Astrocyte (in vitro differentiated cells and primary cell): Measurements from ENCODE around the gene CARD11. TPM values are rescaled to one million over a fixed set of nuclear protein-coding genes. Genes with fewer than 3 reads are reported as not detected.

Source experiments
- DNase-seq: peaks from one replicate; pipeline ENCODE4 v3.0.0-alpha.2; 2010; ENCODE audit warnings: low read depth
- FAIRE-seq: peaks from 2 replicates; lab custom pipeline; 2011; peaks lifted over from hg19 to GRCh38; lab: Jason Lieb, UNC
- H2AFZ ChIP-seq: 2 replicates; pipeline ENCODE4 v1.6.0; 2012; ENCODE audit warnings: low read depth, low read length, inconsistent platforms
- H3K27ac ChIP-seq: 2 replicates; pipeline ENCODE4 v1.5.1; 2011; ENCODE audit warnings: low read depth, low read length, inconsistent platforms
- H3K27me3 ChIP-seq: 2 replicates; pipeline ENCODE4 v1.6.0; 2011; ENCODE audit warnings: low read length, inconsistent platforms; ENCODE audit not compliant: insufficient read depth
- H3K36me3 ChIP-seq: 2 replicates; pipeline ENCODE4 v1.5.1; 2011; ENCODE audit warnings: low read length, inconsistent platforms; ENCODE audit not compliant: insufficient read depth
- H3K4me1 ChIP-seq: 2 replicates; pipeline ENCODE4 v1.5.1; 2011; ENCODE audit warnings: low read length, inconsistent platforms; ENCODE audit not compliant: insufficient read depth
- H3K4me2 ChIP-seq: 2 replicates; pipeline ENCODE4 v1.6.0; 2012; ENCODE audit warnings: low read length, inconsistent platforms
- H3K4me3 ChIP-seq: 2 replicates; pipeline ENCODE4 v1.5.1; 2011; ENCODE audit warnings: low read depth, mild to moderate bottlenecking, low read length, inconsistent platforms; ENCODE audit not compliant: insufficient read depth
- H3K79me2 ChIP-seq: 2 replicates; pipeline ENCODE4 v1.6.0; 2012; ENCODE audit warnings: mild to moderate bottlenecking, low read length, inconsistent platforms; ENCODE audit not compliant: insufficient read depth
- H3K9ac ChIP-seq: 2 replicates; pipeline ENCODE4 v1.6.0; 2012; ENCODE audit warnings: mild to moderate bottlenecking, low read length, inconsistent platforms
- H3K9me3 ChIP-seq: 2 replicates; pipeline ENCODE4 v1.5.1; 2012; ENCODE audit warnings: low read depth, mild to moderate bottlenecking, low read length, inconsistent platforms; ENCODE audit not compliant: insufficient read depth
- H4K20me1 ChIP-seq: 2 replicates; pipeline ENCODE4 v1.6.0; 2012; ENCODE audit warnings: low read length, inconsistent platforms; ENCODE audit not compliant: insufficient read depth
- H3K27ac Mint-ChIP-seq: one replicate; pipeline ENCODE4 v1.8.0; 2021; ENCODE audit warnings: mild to moderate bottlenecking, mixed read lengths; ENCODE audit not compliant: unreplicated experiment
- H3K27me3 Mint-ChIP-seq: one replicate; pipeline ENCODE4 v1.8.0; 2021; ENCODE audit warnings: low read depth, mixed read lengths; ENCODE audit not compliant: unreplicated experiment
- H3K36me3 Mint-ChIP-seq: one replicate; pipeline ENCODE4 v1.8.0; 2021; ENCODE audit warnings: low read depth, mixed read lengths; ENCODE audit not compliant: unreplicated experiment
- H3K4me1 Mint-ChIP-seq: one replicate; pipeline ENCODE4 v1.8.0; 2021; ENCODE audit warnings: low read depth, mixed read lengths; ENCODE audit not compliant: unreplicated experiment
- H3K4me3 Mint-ChIP-seq: one replicate; pipeline ENCODE4 v1.8.0; 2021; ENCODE audit warnings: mild to moderate bottlenecking, moderate library complexity, mixed read lengths; ENCODE audit not compliant: unreplicated experiment
- H3K9me3 Mint-ChIP-seq: one replicate; pipeline ENCODE4 v1.8.0; 2021; ENCODE audit warnings: mild to moderate bottlenecking, mixed read lengths; ENCODE audit not compliant: unreplicated experiment
- CTCF ChIP-seq: IDR thresholded peaks from 2 replicates; pipeline ENCODE4 v1.5.1; 2011; ENCODE audit warnings: low read depth, mild to moderate bottlenecking, inconsistent platforms, low read length, moderate library complexity; ENCODE audit not compliant: insufficient read depth
- EZH2 ChIP-seq: IDR thresholded peaks from 2 replicates; pipeline ENCODE4 v1.6.1; 2012; ENCODE audit warnings: mild to moderate bottlenecking, low read length, inconsistent platforms; ENCODE audit not compliant: insufficient read depth
- total RNA-seq: library from RNA; stranded (reverse); gene quantifications from 2 replicates; pipeline ENCODE4 v1.2.1, GENCODE V29; 2021

CARD11 gene
- total RNA-seq, 1 donor from 2014 or later, result 9.5 TPM

DNA sequence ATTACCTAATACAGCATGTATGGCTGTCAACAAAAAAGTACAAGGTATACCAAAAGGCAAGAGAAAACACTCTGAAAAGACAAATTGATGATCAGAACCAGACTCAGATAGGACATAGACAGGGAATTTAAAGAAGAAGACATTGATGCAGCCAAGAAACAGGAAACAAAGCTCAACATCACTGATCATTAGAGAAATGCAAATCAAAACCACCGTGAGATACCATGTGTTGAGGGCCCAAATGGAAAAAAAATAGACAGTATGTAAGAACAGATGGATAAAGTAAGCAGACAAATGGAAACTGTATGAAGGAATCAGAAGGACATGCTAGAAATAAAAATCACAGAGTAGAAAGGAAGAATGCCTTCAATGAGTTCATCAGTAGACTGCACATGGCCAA is 23.3 kb downstream of the CARD11 start:
- Mint-ChIP-seq H3K27me3 (no peaks in the 10 kb centered on the region), H3K4me3 (no peak overlapping the region), H3K36me3 (peaks cover 5% of the 10 kb centered on the region), H3K27ac (no peak overlapping the region), H3K9me3 (peaks cover 17% of the 10 kb centered on the region), H3K4me1 (no peaks in the 10 kb centered on the region)
- FAIRE-seq (no peak), DNase-seq (no peak)
- H3K27me3 ChIP-seq, result no peaks in the 10 kb centered on the region
- TF ChIP-seq EZH2, result no peak
- TF ChIP-seq CTCF, result no peak
- H3K27ac ChIP-seq, result no peak overlapping the region
- H3K4me1 ChIP-seq, result no peaks in the 10 kb centered on the region
- no peak overlapping the region for H2AFZ ChIP-seq
- H3K36me3 ChIP-seq, result no peaks in the 10 kb centered on the region
- no peak overlapping the region for H3K9ac ChIP-seq
- H4K20me1 ChIP-seq, result no peaks in the 10 kb centered on the region
- H3K4me3 ChIP-seq, result no peak overlapping the region
- H3K4me2 ChIP-seq, result no peak overlapping the region
- H3K9me3 ChIP-seq, result no peaks in the 10 kb centered on the region
- H3K79me2 ChIP-seq, result no peaks in the 10 kb centered on the region

GRCh38 chr7:3019801-3020200 is 23.9 kb downstream of the CARD11 start:
- DNase-seq (no peak), FAIRE-seq (no peak)
- Histone ChIP-seq H3K27ac (no peak overlapping the region), H4K20me1 (no peaks in the 10 kb centered on the region), H3K36me3 (no peaks in the 10 kb centered on the region), H3K4me3 (no peak overlapping the region), H3K27me3 (no peaks in the 10 kb centered on the region), H3K4me2 (no peak overlapping the region), H3K4me1 (no peaks in the 10 kb centered on the region), H3K9me3 (no peaks in the 10 kb centered on the region), H2AFZ (no peak overlapping the region), H3K9ac (no peak overlapping the region), H3K79me2 (no peaks in the 10 kb centered on the region)
- H3K4me3 Mint-ChIP-seq, result no peak overlapping the region
- TF ChIP-seq EZH2 (no peak), CTCF (no peak)
- H3K9me3 Mint-ChIP-seq, result peaks cover 17% of the 10 kb centered on the region
- H3K27me3 Mint-ChIP-seq, result no peaks in the 10 kb centered on the region
- H3K4me1 Mint-ChIP-seq, result no peaks in the 10 kb centered on the region
- peaks cover 5% of the 10 kb centered on the region for H3K36me3 Mint-ChIP-seq
- no peak overlapping the region for H3K27ac Mint-ChIP-seq

- TF ChIP-seq EZH2 (no peak), CTCF (no peak)
- H3K79me2 ChIP-seq, result no peaks in the 10 kb centered on the region
- no peaks in the 10 kb centered on the region for H3K27me3 ChIP-seq
- no peak overlapping the region for H3K9ac ChIP-seq
- H3K9me3 Mint-ChIP-seq, result peaks cover 4% of the 10 kb centered on the region
- peak overlapping the region; percentile 83 for H3K27ac Mint-ChIP-seq
- H2AFZ ChIP-seq, result no peak overlapping the region
- no peaks in the 10 kb centered on the region for H3K27me3 Mint-ChIP-seq
- H3K4me1 ChIP-seq, result no peaks in the 10 kb centered on the region
- H3K36me3 Mint-ChIP-seq, result peaks cover 7% of the 10 kb centered on the region
- H3K4me3 Mint-ChIP-seq, result no peak overlapping the region
- no peak for FAIRE-seq
- no peaks in the 10 kb centered on the region for H3K36me3 ChIP-seq
- H3K4me3 ChIP-seq, result no peak overlapping the region
- DNase-seq, result no peak
- H3K4me1 Mint-ChIP-seq, result no peaks in the 10 kb centered on the region
- no peak overlapping the region for H3K4me2 ChIP-seq
- no peak overlapping the region for H3K27ac ChIP-seq
- H4K20me1 ChIP-seq, result no peaks in the 10 kb centered on the region
- H3K9me3 ChIP-seq, result no peaks in the 10 kb centered on the region
Measured at GRCh38 chr7:3013975-3014792, 29.5 kb downstream of the CARD11 start.
